Measurements from ENCODE around the gene F13A1. TPM values are rescaled to one million over a fixed set of nuclear protein-coding genes. Genes with fewer than 3 reads are reported as not detected.

Gene F13A1
- polyA plus RNA-seq, 1 of the 3 experiments (the other 2 are of a cell fraction) = not detected

DNA sequence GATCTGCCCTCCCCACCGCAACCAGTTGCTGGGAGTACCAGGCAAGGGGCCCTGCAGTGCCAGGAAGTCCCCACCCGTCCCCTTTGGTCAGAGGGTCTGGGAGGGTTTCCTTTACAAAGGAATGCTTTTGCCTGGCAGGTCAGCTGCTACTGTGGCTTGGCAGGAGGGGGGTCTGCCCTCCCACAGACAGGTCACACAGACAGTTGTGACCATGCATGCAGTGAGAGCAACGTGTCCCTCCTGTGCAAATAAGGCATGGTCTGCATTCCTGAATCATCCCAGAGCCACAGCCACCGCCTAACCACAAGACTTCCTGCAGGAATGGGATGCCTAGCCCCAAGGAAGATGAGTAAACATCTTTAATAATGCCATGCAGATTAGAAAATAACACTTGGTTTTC lies 439 bp upstream of the F13A1 start:
- no peak overlapping the region for H3K4me3 ChIP-seq (ENCODE audit: low read depth in 2 of 2, low read length in 1 of 2)
- H3K9ac ChIP-seq = no peak overlapping the region
- H3K4me2 ChIP-seq = no peak overlapping the region
- H3K27me3 ChIP-seq (ENCODE audit: insufficient read depth) = peaks cover 31% of the 10 kb centered on the region
- 2% methylated on average over 4 of the region's 4 CpGs for WGBS (ENCODE audit: low lambda C conversion rate)
- no peak overlapping the region for H2AFZ ChIP-seq (ENCODE audit: low read depth)
- no peak for DNase-seq
- H3K79me2 ChIP-seq (ENCODE audit: insufficient read depth) = no peaks in the 10 kb centered on the region
- no peaks in the 10 kb centered on the region for H3K36me3 ChIP-seq (replicated peaks in 1 of 2; ENCODE audit: control insufficient read depth in 1 of 2, insufficient read depth in 2 of 2, low read length in 1 of 2)
- no peaks in the 10 kb centered on the region for H3K9me2 ChIP-seq
- TF ChIP-seq EZH2phosphoT487 (IDR thresholded peaks at IDR 0.05; ENCODE audit: borderline replicate concordance, low read depth) (no peak), TCF12 (IDR thresholded peaks at IDR 0.05) (no peak), EP300 (IDR thresholded peaks at IDR 0.05; ENCODE audit: borderline replicate concordance in 1 of 2, low read depth in 1 of 2, low read length in 1 of 2) (no peak), RFX5 (IDR thresholded peaks at IDR 0.05; ENCODE audit: low read length) (no peak), YY1 (IDR thresholded peaks at IDR 0.05; ENCODE audit: low read depth) (no peak), POLR2AphosphoS5 (IDR thresholded peaks at IDR 0.05; ENCODE audit: low read depth, low read length) (no peak), TAF1 (IDR thresholded peaks at IDR 0.05; ENCODE audit: borderline replicate concordance, low read depth, low read length) (no peak), GABPA (IDR thresholded peaks at IDR 0.05; ENCODE audit: low read depth) (no peak), RCOR1 (IDR thresholded peaks at IDR 0.05; ENCODE audit: low read length) (no peak)
- TF ChIP-seq, protein P1, sequence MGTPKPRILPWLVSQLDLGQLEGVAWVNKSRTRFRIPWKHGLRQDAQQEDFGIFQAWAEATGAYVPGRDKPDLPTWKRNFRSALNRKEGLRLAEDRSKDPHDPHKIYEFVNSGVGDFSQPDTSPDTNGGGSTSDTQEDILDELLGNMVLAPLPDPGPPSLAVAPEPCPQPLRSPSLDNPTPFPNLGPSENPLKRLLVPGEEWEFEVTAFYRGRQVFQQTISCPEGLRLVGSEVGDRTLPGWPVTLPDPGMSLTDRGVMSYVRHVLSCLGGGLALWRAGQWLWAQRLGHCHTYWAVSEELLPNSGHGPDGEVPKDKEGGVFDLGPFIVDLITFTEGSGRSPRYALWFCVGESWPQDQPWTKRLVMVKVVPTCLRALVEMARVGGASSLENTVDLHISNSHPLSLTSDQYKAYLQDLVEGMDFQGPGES (IDR thresholded peaks at IDR 0.05; ENCODE audit: low read depth, low read length) = no peak
- TF ChIP-seq, protein P2, sequence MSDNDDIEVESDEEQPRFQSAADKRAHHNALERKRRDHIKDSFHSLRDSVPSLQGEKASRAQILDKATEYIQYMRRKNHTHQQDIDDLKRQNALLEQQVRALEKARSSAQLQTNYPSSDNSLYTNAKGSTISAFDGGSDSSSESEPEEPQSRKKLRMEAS (IDR thresholded peaks at IDR 0.05; ENCODE audit: low read depth) = no peak
- TF ChIP-seq, protein P3, sequence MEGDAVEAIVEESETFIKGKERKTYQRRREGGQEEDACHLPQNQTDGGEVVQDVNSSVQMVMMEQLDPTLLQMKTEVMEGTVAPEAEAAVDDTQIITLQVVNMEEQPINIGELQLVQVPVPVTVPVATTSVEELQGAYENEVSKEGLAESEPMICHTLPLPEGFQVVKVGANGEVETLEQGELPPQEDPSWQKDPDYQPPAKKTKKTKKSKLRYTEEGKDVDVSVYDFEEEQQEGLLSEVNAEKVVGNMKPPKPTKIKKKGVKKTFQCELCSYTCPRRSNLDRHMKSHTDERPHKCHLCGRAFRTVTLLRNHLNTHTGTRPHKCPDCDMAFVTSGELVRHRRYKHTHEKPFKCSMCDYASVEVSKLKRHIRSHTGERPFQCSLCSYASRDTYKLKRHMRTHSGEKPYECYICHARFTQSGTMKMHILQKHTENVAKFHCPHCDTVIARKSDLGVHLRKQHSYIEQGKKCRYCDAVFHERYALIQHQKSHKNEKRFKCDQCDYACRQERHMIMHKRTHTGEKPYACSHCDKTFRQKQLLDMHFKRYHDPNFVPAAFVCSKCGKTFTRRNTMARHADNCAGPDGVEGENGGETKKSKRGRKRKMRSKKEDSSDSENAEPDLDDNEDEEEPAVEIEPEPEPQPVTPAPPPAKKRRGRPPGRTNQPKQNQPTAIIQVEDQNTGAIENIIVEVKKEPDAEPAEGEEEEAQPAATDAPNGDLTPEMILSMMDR (IDR thresholded peaks at IDR 0.05) = no peak
- TF ChIP-seq, protein P4, sequence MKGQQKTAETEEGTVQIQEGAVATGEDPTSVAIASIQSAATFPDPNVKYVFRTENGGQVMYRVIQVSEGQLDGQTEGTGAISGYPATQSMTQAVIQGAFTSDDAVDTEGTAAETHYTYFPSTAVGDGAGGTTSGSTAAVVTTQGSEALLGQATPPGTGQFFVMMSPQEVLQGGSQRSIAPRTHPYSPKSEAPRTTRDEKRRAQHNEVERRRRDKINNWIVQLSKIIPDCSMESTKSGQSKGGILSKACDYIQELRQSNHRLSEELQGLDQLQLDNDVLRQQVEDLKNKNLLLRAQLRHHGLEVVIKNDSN (IDR thresholded peaks at IDR 0.05; ENCODE audit: borderline replicate concordance, low read depth) = no peak
- ChIA-PET POLR2A (no interaction called here), CTCF (no interaction called here)
- no peaks in the 10 kb centered on the region for H3F3A ChIP-seq (replicated peaks; ENCODE audit: insufficient read depth)
- no peaks in the 10 kb centered on the region for H3K4me1 ChIP-seq (ENCODE audit: control insufficient read depth in 1 of 2, insufficient read depth in 2 of 2, low read depth in 1 of 2, low read length in 1 of 2)
- H3K9me3 ChIP-seq = no peaks in the 10 kb centered on the region
- H3K27ac ChIP-seq (ENCODE audit: low read depth in 2 of 2, low read length in 1 of 2) = no peak overlapping the region
- no peaks in the 10 kb centered on the region for H4K20me1 ChIP-seq (ENCODE audit: insufficient read depth)

Data from SK-N-SH (cell line).